GM21528 (cell line): Measurements from ENCODE around the gene PIGT.
A peak's percentile ranks its signal among the peaks of the same experiment; 100 is the strongest.

Experiments
- ATAC-seq: cut with Tn5 transposase; IDR thresholded peaks from one replicate; pipeline ENCODE4 v1.9.1; 2021; ENCODE audit warnings: mild to moderate bottlenecking, moderate library complexity; ENCODE audit not compliant: unreplicated experiment, low FRiP score

PIGT gene

DNA sequence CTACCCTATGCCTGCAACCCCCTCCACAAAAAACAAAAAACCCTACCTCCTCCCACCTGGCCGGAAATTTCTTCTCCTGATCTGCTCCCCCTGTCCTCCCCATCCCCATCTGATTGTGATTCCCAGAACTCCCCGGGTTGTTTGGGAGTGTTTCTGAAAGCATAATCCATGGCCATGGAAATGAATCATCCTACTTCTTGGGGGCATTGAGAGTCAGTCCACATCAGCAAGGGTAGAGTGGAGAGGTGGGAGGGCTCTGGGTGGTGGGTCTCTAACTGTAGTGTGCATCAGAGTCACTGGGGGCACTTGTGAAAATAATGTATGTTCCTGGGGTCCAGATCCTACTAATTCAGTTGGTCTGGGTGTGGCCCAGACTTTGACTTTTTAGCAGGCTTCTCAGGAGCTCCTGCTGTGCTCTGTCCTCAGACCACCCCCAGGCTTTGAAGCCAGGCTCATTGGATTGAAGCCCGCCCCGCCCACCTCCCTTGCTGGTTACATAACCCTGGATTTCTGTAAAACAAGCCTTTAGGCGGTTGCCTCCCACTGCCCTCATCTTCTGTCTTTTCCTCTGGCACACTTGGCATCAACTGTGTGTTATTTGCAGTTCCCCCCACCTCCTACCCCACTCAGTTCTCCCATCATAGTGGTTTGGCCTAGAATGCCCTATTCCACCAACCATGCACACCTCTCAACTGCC lies 10.5 kb downstream of the PIGT start:
- no peak for ATAC-seq

- no peak for ATAC-seq
Observed at GRCh38 chr20:45427236-45428149, 11.6 kb downstream of the PIGT start.

DNA sequence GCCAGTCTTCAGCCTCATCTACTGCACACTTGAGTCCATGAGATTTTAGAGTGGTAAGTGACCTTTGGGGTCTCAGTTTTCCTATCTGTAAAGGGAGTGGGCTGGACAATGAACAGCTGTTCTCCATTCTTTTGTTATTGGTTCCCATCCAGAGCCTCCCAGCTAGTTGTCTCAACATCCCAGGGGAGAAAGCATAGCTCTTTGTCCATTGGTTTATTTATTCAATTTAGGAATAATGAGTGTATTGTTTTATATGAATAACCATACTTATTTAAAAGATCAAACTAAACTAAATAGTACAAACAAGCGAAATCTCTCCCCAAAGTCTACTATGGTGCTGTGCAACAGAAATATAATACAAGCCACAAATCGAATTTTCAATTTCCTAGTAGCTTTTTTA lies 13.7 kb downstream of the PIGT start:
- ATAC-seq: no peak

- peak; percentile 74 for ATAC-seq
Observed at GRCh38 chr20:45432294-45432693, 16.4 kb downstream of the PIGT start.

DNA sequence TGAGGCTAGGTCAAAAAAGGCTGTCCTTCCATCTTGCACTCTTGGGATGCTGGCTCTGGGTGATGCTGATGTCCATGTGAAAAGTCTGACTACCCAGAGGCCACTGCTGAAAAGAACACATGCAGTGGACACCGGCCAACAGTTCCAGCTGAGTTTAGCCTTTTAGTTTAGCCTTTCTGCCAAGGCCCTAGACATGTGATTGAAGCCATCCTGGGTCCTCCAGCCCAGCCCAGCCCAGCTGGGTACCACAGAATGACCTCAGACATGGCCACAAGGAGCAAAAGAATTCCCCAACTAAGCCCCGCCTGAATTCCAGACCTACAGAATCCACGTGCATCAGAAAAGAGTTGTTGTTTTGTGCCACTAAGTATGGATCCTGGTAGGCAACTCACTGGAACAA lies 17.4 kb downstream of the PIGT start:
- ATAC-seq: no peak

GRCh38 chr20:45433976-45434375 lies 18.0 kb downstream of the PIGT start:
- ATAC-seq: no peak

DNA sequence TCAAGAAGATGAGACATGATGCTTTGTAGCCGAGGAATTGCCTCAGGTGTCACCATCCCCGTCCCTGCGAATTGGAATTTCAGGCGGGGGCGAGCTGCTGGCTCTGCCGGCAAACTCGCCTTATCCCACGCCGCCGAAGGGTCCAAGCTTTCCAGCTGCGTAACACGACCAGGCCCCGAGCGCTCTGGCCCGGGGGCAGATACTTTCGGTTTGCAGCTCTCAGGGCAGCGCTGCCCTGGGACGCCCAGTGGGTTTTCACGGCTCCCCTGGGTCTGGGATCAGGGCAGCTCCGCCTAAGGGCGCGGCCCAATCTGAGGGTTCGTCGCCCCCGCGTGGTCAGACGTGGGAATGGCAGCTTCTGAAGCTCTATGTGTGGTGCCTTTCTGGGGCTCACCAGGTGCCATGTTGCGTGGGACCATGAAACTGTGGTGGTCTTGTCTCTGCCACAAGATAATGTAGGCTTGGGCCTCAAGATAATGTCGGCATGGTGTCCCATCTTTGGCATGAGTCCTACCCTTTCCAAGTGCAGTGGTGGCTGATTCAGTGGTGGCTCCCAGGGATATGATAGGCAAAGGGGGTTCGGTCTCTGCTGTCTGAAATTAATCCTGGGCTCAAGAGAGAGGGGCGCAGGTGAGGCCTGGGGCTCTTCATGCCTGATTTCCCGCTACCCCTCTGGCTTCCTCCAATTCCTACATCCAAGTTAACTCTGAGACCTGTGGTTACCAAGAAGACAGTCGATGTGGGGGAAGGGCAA lies 21.0 kb downstream of the PIGT start:
- ATAC-seq: peak; percentile 85

- ATAC-seq: no peak
Observed at GRCh38 chr20:45440424-45440823, 24.5 kb downstream of the PIGT start.

DNA sequence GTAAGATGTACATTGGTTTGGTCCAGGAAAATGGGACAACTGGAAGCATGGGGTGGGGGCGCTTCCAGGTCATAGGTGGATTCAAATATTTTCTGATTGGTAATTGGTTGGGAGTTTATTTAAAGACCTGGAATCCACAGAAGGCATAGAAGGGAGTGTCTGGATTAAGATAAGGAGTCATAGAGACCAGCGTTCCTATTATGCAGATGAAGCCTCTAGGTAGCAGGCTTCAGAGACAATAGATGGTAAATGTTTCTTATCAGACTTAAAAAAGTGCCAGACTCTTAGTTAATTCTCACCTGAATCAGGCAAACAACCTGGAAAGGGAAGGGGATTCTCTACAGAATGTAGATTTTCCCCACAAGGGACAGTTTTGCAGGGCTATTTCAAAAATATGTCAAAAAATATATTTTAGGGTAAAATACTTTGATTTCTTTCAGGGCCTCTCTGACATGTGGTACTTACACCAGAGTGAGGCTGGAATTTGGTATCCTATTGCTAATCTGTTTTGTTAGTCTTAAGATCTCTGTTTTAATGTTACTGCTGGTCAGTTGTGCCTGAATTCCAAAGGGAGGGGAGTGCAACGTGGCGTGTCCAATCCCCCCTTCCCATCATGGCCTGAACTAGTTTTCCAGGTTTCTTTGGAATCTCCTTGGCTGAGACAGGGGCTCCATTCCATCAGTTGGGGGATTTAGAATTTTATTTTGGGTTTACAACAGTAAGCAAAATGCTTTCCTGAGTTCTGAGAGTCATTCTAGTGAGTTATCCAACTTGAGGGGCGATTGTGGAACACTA lies 25.1 kb downstream of the PIGT start:
- no peak for ATAC-seq

- ATAC-seq: no peak
Observed at GRCh38 chr20:45441746-45442145, 25.8 kb downstream of the PIGT start.

DNA sequence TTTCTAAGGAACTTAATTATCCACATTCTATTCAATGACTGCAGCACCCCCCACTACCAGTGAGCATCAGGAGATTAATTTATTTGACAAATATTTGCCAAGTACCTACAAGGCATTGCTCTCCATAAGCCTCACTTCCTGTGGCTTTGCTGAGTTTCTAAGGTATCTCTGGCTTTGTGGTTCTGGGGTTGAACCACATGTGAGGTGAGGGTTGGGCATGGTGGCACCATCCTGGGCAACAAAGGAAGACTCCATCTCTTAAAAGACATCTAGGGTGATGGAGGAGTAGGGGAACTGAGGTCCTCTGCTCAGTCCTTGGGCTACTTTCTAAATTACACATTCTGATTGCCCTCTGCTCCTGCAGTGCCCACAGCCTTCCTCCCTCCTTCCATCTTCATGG lies 28.1 kb downstream of the PIGT start:
- ATAC-seq: no peak

DNA sequence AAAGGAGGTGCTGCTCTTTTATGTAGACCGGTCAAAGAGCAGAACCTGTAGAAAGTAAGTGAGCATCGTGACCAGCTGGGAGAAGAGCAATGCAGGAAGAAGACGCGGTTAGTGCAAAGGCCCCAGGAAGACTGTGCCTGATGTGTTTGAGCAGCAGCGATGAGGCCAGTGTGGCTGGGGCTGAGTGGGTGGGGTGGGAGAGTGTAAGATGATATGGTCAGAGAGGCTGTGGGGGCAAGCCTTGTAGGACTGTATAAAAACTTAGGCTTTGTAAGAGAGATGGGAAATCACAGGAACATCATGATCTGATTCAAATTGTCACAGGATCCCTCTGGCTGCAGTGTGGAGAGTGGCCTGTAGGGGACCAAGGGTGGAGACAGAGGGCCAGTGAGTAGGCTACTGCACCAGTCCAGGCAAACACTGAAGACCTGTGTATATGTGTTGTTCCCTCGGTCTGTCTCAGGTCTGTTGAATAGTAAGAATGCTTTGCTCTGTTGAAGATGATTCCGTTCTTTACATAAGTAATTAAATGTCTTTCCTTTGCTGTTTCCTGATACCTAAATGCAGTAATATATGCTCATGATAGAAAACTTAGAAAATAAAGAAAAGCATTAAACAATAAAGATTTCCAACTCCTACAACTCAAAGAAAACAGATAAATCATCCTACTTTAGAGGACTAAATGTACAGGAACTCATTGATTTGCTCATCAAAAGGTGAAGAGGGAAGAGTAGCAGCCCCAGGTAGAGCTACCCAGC lies 30.0 kb downstream of the PIGT start:
- no peak for ATAC-seq

GRCh38 chr20:45448270-45448669 lies 32.3 kb downstream of the PIGT start:
- ATAC-seq: no peak

DNA sequence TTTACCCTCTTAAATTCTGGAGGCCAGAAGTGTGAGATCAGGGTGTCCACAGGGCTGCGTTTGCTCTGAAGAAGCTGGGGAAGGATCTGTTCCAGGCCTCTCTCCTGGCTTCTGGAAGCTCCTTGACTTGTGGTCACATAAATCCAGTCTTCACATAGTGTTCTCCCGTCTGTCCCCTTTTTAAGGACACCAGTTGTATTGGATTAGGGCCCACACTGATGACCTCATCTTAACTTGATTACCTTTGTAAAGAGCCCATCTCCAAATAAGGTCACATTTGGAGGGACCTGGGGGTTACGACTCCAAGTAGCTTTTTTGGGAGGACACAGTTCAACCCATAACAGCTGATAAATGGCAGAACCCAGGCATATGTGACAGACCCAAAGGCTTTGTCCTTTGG lies 33.6 kb downstream of the PIGT start:
- no peak for ATAC-seq

GRCh38 chr20:45450097-45450818 lies 34.3 kb downstream of the PIGT start:
- no peak for ATAC-seq

DNA sequence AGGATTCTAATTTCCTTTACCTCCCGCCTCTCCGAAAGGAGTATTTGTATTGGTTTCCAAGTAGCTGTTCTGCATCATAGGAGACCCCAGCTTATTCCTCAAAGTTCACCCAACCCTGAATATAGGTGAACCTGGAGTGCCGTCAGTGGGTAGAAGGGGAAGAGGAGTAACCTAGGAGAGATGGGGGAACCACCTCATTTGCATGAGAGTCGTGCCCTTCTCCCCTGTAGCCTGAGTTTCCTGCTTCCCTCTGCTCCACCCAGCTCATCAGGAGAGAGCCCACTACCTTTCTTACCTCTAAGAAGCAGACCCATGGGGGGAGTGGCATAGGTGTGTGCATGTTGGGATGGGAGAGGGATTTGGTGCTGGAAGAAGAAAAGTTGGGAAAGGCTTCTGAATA lies 36.3 kb downstream of the PIGT start:
- no peak for ATAC-seq

GRCh38 chr20:45452772-45453691 lies 37.1 kb downstream of the PIGT start:
- ATAC-seq: no peak

DNA sequence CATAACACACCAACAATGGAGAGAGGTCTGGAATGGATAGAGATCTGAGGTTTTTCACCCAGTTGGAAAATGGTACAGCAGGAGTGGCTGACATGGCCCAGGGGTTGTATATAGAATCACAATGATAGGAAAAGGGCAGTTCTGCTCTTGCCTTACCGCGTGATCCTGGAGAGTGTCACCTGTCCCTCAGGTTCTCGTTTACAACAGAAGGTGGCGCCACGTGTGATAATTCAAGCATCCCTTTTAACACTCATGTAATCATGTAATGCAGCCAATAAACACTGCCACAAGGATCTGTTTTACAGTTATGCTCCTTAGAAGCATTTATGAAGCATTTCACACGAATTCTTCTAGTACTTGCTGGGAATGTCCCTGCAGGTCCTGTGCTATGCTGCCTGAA lies 40.7 kb downstream of the PIGT start:
- no peak for ATAC-seq
